Stimulated activated CD8-positive, alpha-beta memory T cell treated with anti-CD3 and anti-CD28 coated beads, Interleukin-4, amount 100 ng/mL, for 24 hours (primary cell): ENCODE measurements around the gene RERE.

Experiments
- DNase-seq: peaks from one replicate; pipeline ENCODE4 v3.0.0-alpha.2; 2020; ENCODE audit warnings: low read depth

The RERE gene

DNA sequence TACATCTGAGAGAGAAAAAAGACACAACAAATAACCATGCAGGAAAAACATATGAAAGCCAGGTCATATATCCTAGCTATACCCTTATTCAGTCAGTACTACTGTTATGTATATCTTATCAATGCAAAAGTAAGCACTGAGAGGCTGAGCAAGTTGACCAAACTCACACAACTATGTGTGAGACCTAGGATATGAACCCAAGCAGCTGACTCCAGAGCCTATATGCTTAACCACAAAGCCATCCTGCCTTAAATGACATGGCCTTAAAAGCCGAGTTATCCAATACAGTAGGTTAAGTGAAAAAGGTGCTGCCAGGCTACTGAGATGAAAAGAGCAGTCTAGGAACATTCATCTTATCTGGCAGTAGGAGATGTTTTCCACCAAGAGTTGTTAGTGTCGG lies 151.6 kb downstream of the RERE start:
- no peak for DNase-seq

DNA sequence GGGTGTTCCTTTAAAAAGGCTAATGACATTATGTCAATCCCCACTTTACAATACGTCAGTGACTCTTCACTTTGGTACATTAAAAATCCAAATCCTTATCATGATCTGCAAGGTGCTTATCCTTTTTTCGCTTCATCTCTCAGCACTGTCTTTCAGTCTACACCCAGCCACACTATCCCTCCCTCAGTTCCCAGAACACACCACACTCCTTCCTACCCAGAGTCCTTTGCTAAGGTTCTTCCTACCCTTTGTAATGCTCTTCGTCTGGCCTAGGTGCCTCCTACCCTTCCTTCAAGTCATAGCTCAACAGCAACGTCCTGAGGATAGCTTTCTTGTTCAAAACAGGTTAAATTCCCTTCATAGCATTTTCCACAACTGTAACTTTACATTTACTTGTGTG lies 152.6 kb downstream of the RERE start:
- no peak for DNase-seq

DNA sequence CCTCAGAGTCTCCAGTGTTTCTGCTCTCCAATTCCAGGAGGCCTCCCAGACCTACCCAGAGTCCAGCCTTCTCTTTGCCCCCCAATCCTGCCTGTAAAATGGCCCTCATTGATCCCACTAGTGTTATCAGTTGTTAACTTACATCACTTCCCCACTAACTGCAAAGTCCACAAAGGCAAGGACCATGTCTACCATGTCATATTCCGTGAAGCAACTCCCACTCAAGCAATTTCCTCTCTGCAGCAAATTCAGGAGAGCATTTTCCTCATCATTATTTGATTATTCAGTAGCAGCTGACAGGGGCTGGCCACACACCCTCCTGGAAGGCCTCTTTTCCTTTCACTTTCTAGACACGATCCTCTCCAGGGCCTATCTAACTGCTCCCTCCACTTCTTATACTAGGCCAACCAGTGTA lies 153.5 kb downstream of the RERE start:
- no peak for DNase-seq

DNA sequence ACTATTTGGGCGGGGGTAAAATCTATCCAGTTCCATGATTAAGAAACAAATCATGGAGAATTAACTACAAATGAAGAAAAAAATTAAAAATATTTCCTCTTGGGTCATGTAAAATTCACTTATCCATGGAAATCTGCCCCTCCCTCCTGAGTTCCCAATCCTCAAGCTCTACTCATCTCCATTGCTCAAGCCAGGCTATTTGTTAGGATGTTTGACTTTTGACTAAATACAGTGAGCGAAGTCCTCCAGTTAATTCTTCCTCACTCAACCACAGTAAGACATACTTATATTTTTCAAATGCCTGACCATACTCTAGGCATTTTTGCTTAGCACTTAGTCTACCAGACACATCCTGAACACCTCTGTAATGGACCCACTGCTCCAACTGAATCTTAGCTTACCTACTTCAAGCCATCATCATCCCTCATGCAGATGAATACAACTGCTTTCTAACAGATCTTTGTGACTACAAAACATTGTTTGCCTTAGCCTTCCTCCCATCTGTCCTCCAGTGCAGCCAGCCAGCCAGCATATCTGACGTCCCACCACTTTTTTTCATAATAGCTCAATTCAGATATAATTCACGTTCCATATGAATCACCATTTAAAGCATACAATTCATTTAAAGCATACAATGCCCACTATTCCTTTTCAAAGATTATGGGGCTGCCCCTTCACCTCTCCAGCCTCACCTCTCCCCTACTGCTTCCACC lies 154.2 kb downstream of the RERE start:
- DNase-seq, result no peak

DNA sequence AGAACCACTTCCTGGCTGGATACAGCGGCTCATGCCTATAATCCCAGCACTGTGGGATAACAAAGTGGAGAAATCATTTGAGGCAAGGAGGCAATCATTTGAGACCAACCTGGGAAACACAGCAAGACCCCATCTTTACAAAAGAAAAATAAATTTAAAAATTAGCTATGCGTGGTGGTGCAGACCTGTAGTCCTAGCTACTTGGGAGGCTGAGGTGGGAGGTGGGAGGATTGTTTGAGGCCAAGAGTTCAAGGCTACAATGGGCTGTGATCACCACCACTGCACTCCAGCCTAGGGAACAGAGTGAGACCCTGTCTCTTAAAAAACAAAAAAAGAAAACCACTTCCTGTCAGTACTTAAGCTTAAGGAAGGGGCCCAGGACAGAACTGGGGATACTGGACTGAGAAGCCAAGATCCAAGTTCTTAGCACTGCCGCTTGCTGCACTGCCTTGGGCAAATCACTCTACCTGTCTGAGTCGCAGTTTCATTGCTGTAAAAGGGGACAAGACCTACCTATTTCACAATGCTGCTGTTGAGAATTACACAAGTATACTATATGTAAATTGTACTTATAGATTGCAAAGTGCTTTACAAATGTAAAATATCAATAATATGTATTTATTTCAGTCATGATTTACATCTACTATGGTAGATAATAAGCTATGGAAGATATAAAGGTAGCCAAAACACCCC lies 154.9 kb downstream of the RERE start:
- DNase-seq, result no peak

DNA sequence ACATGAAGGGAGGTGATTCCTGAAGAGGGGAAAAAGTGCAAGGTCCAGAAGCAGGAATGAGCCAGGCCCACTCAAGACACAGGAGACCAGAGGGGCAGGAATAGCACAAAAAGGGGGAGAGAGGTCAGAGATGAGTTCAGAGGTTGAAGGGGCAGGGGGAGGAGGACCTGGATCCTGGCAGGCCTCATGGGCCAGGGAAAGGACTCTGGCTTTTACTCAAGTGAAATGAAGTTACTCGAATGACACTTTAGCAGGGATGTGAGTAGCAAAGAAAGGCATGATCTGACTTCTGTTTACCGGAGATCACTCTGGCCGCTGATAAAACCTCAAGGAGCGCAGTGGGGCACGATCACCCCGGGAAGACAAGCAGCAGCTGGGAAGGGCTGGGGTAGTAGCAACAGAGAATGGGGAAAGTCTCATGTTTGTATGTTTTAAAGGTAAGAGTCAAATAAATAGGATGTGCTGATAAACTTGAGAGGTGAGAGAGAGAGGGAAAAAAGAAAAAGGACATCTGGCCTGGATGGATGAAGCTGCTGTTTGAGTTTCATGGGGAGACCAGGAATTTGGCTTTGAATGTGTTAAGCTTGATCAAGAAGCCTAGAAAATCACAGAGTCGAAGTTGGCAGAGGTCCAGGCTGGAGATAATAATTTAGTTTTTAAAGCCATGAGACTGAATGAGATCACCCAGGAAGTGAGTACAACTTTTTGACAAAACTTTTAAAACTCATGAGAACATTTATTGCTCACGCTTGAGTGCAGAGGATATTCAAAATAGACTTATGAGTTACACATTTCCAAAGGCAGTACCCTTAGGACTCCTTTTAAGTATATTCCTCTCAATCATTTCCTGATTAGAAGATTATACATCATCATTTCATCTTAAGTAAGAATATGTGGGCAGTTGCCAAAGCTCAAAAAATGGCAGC lies 156.0 kb downstream of the RERE start:
- DNase-seq, result no peak

DNA sequence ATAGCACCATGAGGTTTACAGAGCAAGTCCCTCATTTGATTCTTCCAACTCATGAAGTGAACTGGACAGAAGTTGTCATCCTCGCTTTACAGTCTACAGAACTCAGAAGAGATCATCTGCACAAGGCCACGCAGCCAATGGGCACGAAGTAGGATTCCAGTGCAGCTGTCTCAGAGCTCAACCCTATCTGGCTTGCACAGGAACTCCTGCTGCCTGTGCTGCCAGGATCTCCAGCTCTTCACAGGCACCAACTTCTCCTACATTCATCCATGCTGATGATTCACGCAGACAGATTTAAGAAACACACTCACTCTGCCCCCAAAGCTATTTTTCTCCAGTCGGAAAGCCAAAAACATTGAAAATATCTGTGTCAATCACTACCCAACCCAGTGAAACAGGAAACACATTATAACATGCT lies 157.0 kb downstream of the RERE start:
- no peak for DNase-seq

DNA sequence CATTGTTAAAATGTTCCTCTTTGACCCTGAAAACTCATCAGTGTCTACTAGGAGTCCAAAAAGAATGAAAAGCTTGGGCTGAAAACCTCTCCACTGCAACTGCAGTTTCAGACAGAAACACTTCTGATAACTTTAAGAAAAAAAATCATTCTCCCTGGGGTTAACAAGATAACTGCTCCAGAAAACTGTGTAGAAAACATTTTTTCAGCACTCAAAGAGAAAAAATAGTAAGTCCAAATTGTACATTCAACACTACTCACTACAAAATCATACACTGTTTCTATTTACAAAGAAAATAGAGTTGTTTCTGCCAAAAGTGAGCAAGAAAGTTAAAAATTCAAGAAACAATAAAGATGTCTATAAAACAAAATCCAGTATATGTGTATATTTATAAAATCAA lies 157.8 kb downstream of the RERE start:
- no peak for DNase-seq

DNA sequence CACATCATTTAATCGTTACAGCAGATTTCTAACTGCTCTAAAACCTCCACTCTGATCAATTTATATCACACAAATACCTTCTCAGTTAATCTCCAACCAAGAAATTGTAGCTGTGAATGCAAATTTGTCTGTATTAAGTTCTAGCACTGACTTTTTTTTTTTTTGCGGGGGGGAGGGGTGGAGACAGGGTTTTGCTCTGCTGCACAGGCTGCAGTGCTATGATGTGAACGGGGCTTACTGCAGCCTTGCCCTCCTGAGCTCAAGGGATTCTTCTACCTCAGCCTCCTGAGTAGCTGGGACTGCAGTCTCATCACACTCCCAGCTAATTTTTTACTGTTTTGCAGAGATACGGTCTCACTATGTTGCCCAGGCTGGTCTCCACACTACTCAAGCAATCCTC lies 163.6 kb downstream of the RERE start:
- no peak for DNase-seq

DNA sequence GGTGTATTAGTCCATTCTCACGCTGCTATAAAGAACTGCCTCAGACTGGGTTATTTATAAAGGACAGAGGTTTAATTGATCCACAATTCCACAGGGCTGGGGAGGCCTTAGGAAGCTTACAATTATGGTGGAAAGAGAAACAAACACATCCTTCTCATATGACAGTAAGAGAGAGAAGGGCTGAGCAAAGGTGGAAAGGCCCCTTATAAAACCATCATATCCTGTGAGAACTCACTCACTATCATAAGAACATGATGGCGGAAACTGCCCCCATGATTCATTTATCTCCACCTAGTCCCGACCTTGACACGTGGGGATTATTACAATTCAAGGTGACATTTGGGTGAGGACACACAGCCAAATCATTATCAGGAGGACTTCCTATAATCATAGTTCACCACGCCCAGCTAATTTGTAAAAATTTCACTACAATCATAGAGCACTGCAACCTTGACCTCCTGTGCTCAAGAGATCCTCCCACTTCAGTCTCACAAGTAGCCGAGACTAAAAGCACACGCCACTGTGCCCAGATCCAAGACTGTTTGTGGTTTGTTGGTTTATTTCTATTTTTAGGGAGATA lies 164.9 kb downstream of the RERE start:
- DNase-seq, result no peak

DNA sequence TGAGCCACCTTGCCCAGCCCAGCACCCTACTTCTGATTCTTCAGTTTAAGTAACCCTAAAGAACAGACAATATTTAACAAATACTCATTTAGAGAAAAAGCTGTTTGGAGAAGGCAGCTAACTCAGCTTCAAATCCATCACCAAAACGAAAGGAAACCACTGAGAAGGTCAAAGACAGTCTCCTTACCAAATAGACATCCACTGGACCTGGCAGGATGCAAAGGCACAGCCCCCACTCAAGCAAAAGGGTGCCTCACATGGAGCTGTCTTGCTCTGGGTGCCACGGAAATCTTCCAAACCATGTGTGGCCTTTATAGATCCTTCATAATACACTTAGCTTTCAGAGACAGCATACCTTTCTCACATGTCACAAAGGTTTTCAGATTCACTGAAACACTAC lies 165.5 kb downstream of the RERE start:
- no peak for DNase-seq

DNA sequence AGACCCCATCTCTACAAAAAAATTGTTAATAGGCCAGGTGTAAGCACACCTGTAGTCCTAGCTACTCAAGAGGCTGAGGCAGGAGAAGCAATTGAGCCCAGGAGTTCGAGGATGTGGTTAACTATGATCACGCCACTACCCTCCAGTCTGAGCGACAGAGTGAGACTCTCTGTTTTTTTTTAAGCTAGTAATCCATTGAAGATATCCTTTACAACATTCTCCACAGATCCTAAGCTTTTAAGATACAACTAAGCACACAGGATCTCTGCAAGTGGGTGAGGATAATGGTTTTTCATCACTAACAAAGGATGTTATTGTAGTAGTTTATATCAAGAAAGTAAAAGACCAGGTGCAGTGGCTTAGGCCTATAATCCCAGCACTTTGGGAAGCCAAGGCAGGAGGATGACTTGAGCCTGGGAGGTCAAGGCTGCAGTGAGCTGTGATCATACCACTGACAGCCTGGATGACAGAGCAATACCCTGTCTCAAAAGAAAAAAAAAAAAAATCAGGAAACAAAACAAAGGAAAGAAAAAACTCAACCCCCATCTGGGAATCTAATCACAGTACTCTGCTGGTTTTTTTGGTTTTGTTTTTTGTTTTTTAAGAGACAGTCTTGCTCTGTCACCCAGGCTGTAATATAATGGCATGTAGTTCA lies 166.1 kb downstream of the RERE start:
- DNase-seq, result no peak

DNA sequence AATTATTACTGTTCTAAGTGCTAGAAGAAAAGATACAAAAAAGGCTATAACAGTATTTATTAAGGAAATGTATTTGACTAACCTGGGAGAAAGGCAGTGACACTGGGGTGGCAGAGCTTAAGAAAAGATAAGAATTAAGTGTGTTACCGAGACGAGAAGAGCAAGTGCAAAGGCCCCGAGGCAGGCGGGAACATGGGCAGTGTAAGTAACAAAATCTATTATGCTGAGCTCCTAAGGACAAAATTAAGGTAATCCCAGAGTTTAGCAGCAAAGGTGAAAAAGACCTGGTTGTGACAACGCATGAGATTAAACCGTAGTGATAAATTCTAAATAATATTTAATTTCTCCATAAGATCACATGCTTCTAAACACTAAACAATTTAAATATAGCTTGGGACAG lies 167.6 kb downstream of the RERE start:
- no peak for DNase-seq

DNA sequence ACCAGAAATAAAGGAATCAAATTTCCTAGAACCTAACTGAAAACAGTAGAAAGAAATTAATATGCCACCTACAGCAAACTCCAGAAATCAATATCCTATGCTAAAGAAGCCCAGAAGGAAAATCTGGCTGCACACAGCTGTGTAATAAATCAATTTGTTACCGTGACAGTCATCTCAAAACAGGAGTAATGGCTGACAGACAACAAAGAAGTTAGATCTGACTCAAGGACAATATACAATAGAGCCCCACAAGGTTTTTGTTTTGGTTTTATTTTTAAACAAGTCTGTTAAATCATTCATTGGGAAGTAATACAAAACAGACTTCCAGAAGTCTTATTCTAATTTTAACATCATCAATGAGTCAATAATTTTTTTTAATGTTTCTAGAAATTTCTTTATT lies 168.4 kb downstream of the RERE start:
- DNase-seq, result no peak

DNA sequence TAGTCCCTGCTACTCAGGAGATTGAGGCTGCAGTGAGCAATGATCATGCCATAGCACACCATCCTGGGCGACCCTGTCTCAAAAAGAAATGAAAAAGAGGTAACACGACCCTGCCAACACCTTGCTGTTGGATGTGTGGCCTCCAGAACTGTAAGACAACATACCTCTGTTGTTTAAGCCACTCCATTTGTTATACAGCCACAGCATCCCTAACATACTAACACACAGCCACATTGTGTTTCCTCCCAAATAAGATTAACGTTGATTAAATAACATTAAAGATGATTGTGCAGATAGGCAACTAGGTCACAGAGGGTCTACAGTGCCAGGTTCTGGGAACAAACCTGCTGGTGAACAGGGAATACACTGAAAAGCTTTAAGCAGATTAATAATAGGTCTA lies 170.4 kb downstream of the RERE start:
- DNase-seq, result no peak

DNA sequence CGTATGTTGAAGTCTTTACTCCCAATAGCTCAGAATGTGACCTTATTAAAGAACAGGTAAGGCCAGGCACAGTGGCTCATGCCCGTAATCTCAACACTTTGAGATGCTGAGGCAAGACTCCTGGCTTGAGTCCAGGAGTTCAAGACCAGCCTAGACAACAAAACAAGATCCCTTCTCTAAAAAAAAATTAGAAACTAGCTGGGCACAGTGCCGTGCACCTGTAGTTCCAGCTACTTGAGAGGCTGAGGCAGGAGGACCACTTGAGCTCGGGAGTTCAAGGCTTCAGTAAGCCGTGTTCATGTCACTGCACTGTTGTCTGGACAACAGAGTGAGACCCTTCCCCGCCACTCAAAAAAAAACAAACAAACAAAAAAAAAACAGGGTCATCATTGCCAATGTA lies 171.3 kb downstream of the RERE start:
- no peak for DNase-seq

DNA sequence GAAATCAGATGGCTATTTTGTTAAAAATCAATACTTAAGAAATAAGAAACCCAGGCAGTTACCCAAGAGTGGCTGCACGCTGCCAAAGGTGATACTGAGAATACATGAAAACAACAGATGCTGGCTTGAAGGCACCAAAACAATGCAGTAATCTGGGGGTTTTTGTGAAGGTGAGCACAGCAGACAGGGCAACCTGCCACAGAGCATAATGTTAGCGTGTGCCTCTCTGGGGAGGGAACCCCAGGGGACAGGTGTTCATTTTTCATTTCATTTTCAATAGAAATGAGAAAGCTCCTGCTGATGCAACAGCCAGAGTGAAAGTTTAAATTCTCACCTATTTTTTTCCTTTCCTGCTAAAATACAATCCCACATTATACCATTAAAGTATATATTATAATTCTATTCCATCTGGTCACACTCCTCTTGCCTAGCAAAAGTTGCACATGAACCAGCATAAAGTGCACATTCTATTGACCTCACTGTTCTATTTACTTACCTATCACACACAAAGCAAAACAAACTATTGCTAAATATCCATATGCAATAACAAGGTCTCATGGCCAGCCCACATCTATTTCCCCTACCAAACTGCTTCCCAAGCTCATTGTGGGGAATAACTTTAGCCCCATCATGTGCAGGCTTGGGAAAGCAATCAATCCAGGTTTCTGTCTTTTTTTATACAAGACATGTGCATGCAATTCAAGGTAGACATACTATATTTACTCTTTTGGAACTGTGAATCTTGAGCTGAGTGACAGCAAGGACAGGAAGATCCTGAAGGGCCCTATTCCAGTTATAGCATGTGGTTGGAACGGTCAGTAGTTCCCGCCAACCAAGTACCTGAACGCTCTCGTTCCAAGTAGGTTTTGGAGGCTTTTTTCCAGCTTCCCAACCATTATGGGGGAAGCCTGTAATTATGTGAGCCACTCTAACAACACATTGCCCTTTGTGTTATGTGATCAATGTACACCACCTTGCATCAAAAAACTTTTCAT lies 173.6 kb downstream of the RERE start:
- DNase-seq, result no peak

DNA sequence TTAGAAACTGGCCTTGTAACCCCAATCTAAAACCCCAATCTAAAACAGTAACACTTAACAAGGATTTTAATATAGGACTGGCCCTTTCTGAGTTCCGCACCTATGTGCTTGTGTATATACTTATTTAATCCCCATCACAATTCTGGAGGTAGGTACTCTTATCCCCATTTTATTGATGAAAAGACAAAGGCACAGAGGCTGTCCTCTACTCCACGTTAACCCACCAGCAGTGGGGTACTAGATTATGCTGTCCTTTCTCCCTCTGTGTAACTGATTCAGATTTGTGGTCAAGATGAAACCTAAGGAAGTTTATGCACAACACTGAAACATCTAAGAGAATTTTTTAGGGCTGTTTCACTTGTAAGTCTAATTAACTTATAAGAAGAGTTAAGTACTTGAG lies 175.3 kb downstream of the RERE start:
- DNase-seq, result no peak

DNA sequence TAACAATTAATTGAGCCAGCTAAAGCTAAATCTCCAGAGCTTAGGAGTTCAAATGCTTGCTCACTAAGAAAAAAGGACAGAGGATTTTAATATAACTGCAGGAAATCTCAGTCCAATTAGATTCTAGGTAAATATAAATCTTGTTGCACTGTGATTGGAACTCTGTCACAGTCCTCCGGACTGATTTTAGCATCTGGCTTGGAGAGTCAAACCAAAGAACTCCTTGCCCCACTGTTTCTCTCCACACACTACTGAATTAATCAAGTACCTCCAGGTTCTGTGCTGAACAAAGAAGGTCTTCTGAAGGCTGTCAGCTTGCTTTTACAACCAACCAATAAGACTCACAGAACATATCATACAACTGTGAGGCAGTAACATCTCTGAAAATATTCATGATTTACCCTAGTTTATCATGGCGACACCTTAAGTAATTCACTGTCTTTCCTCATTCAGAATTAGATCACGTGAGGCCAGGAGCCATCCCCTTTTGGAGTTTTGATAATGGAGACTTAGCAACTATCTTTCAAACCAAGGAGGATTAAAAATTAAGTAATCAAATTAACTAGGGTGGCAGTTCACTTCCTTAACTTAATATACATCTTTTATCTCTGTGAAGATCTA lies 176.0 kb downstream of the RERE start:
- DNase-seq, result no peak

DNA sequence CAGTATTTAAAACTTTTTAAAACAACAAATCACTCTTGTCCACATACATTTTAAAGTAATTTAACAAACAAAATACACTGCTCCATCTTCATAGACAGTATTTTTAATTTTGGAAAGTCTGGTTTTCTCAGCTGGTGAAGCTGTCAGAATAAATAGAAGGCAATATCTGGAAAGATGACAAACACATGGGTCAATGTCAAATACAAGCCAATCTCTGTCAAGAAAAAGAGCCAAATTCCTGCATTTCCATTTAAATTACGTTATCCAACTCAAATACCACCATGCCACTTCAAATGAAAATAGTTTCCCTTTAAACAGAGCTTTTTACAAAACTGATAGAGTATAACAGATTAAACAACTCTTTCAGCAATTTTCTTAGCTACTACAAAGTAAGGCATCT lies 176.5 kb downstream of the RERE start:
- DNase-seq, result no peak
